ENCODE results near the gene CD19.
"Not testable (repeated sequence)": the region's sequence is repeated elsewhere in the genome, so short reads cannot be mapped to it uniquely, and the experiment has no call there.

The CD19 gene

DNA sequence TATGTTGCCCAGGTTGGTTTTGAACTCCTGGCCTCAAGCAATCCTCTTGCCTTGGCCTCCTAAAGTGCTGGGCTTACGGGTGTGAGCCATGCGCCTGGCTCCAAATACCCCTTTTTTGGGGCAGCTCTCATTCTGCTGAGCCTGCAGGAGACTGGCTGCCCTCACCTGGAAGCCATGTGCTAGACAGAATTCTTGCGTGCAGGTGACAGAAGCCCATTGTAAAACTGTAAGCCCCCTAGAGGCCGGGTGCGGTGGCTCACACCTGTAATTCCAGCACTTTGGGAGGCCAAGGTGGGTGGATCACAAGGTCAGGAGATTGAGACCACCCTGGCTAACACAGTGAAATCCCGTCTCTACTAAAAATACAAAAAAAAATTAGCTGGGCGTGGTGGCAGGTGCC is 48.6 kb downstream of the CD19 start:
- in situ Hi-C loops (cut with MboI; ENCODE audit: low sequenced_read_pairs), result not testable (repeated sequence)

DNA sequence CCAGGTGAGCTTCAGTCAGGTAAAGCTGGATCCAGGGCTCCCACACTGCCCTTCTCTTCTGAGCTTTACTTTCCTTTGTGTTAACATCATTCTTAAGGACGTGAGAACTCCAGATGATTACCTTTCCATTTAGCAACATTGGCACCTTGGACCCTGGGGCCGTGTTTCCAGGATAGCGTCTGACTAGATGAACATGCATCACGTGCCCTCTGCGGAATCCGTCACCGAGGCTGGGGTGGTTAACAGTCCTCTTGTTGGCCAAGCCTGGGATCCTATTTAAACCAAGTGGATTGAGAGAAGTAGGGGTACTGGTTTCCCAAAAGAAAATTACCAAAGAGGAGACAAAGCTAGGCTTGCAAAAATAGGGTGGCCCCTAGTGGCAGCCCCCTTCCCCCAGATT is 49.2 kb downstream of the CD19 start:
- in situ Hi-C loops (cut with MboI; ENCODE audit: low sequenced_read_pairs), result no loop called here

DNA sequence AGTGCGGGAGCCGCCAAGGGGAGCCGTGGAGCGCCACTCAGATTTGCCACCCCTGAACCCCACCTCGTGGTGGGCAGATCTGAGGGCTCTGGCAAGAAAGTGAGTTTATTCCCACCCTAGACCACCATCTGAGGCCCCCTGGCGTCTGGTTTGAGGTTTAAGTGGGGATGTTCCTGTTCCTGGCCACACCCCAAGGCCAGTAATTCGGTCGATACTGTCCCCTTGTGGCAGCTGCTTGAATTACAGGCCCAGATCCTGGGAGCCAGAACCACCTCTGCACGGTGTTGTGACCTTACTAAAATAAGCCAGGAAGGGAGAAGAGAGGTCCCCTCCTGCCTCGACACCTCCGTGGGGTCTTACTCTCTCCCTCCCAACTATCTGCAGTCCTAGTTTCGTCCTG is 49.7 kb downstream of the CD19 start:
- in situ Hi-C loops (cut with MboI; ENCODE audit: low sequenced_read_pairs), result no loop called here

DNA sequence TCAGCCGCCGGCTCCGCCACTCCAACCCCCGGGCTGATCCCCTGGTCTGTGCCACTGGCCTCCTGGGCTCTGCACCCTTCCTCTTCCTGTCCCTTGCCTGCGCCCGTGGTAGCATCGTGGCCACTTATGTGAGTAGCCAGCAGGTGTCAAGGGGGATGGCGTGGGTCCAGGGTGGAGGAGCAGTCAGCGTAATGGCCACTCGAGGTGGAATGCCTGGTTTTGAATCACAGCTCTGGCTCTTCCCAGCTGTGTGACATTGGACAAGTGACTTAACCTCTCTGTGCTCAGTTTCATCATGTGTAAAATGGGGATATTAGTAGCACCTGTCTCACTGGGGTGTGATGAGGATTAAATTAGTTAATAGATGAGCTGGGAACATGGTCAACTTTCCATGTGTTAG is 50.6 kb downstream of the CD19 start:
- in situ Hi-C loops (cut with MboI; ENCODE audit: low sequenced_read_pairs), result no loop called here

DNA sequence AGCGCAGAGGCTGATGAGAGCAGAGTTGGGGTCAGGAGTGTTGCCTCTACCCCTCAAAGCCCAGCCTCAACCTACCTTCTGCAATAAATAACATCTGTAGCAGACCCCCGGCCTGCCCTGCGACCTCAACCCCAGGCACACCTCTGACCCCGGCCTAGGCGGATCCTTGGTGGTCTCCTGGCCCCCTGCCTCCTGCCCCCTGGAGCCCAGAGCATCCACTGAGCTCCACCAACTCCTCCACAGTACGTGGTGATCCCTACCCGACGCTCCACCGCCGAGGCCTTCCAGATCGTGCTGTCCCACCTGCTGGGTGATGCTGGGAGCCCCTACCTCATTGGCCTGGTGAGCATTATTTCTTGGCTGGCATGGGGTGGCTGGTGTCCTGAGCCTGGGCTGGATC is 51.2 kb downstream of the CD19 start:
- in situ Hi-C loops (cut with MboI; ENCODE audit: low sequenced_read_pairs), result no loop called here

DNA sequence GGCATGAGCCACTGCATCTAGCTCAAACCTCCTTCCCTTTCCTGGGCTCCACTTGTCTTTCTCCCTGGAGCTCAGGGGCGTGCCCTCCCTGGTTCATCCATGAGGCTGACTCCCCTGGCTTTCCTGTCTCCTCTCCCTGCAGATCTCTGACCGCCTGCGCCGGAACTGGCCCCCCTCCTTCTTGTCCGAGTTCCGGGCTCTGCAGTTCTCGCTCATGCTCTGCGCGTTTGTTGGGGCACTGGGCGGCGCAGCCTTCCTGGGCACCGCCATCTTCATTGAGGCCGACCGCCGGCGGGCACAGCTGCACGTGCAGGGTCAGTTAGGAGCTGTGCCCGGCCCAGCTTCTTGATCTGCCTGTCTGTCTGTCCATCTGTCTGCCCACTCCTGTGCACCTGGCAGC is 51.9 kb downstream of the CD19 start:
- in situ Hi-C loops (cut with MboI; ENCODE audit: low sequenced_read_pairs), result no loop called here

DNA sequence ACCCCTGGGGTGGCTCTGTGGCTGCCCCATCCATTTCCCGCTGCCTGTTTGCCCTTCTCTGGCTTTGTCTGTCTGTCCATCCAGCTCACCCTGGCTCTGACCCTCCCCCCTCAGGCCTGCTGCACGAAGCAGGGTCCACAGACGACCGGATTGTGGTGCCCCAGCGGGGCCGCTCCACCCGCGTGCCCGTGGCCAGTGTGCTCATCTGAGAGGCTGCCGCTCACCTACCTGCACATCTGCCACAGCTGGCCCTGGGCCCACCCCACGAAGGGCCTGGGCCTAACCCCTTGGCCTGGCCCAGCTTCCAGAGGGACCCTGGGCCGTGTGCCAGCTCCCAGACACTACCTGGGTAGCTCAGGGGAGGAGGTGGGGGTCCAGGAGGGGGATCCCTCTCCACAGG is 52.3 kb downstream of the CD19 start:
- in situ Hi-C loops (cut with MboI; ENCODE audit: low sequenced_read_pairs), result no loop called here

DNA sequence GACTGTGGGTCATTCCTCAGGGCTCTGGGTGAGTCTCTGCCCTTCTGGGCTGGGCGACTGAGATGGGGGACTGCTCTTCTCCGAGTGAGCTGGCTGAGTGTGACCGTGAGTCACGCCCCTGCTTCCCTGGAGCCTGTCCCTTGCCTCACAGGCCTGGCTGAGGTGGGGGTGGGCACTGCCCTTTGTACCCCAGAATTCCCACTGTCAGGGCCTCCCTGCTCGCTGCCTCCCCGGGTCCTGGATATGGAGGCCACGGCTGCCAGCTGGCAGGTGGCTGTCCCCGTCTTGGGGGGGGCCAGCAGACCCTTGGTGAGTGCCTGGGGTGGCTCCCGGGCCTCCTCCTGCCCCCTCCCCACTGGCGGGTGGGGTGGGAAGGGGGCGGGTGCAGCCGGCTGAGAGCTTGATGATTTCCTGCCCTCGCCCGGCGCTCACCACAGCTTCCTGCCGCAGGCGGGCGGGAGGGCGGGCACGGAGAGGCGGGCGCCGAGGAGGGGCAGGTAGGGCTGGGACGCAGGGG is 52.9 kb downstream of the CD19 start, which contains the start of gene LAT:
LAT (plus strand) TSS at position 434 of the 517 bp plus-strand sequence. CDS start 366 bp downstream, outside the sequence.
- in situ Hi-C loops (cut with MboI; ENCODE audit: low sequenced_read_pairs), result no loop called here

DNA sequence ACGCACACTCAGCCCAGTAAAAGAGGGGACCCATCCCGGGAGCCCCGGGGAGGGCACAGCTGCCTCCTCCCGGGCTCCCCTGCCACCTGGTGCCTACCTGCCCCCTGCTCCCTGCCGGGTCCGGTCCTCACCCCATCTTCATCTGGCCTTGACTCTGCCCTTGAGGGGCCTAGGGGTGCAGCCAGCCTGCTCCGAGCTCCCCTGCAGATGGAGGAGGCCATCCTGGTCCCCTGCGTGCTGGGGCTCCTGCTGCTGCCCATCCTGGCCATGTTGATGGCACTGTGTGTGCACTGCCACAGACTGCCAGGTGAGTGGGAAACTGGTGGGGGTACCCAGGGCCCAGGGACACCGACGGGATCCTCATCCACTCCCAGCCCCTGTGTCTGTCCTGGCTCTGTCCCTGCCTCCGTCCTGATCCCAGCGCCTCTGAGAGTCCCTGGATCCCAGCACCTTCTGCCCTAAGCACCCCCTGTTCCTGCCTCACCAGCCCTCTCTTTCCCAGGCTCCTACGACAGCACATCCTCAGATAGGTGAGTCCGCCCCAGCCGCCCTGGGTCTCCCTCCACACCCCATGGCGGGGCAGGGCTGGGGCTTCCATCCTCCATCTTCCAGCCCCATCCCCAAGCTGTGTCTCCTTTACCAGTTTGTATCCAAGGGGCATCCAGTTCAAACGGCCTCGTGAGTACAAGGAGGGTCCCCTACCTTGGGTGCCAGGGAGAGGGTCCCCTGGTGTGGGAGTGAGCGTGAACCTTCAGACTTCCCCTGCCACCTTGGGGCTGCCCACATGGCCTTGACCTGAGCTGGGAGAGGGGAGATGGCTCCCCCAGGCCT is 53.7 kb downstream of the CD19 start:
- in situ Hi-C loops (cut with MboI; ENCODE audit: low sequenced_read_pairs), result no loop called here

DNA sequence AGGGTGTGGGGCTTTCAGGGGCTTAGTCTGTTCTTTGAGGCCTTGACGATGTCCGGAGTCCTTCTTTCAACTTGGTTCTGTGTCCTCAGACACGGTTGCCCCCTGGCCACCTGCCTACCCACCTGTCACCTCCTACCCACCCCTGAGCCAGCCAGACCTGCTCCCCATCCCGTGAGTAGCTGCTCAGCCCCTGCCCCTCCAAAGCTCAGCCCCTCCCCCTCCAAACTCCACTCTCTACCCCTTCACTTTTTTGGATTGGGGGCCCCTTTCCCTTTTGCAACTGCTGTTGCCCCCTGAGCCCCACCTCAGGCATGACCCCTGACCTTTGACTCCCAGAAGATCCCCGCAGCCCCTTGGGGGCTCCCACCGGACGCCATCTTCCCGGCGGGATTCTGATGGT is 54.3 kb downstream of the CD19 start:
- in situ Hi-C loops (cut with MboI; ENCODE audit: low sequenced_read_pairs), result no loop called here

DNA sequence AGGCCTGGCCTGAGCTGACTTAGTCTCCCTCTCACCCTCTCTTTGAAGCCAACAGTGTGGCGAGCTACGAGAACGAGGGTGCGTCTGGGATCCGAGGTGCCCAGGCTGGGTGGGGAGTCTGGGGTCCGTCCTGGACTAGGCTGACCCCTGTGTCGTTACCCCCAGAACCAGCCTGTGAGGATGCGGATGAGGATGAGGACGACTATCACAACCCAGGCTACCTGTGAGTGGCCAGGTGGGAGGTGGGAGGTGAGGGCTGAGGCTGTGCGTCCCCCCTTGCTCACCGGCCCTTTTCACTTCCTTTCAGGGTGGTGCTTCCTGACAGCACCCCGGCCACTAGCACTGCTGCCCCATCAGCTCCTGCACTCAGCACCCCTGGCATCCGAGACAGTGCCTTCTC is 54.7 kb downstream of the CD19 start:
- in situ Hi-C loops (cut with MboI; ENCODE audit: low sequenced_read_pairs), result no loop called here

DNA sequence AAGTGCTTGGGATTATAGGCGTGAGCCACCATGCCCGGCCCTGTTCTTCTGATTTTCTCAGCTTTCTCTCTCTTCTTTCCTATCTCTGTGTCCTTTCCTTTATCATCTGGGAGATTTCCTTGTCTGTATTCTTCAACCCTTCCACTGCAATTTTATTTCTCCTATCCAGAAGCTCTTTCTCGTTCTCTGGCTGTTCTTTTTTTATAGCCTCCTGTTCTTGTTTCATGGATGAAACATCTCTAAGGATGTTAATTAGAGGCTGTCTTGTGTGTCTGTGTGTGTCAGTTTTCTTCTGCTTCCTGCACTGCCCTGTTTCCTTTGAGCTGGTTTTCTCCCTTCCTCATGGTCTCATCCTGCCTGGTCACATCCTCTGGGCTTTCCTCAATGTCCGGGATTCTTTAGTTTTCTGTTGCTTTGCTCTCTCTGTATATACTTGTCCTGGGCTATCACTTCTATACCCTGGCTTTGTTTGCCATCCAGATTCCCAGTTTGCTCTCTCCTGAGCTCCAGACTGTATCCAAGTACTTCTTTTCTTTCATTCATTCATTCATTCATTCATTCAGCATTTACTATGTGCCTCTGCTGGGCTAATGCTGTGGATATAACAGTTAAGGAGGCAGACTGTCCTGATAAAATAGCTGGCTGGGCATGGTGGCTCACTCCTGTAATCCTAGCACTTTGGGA is 55.5 kb downstream of the CD19 start:
- in situ Hi-C loops (cut with MboI; ENCODE audit: low sequenced_read_pairs), result no loop called here
